PC-3 (cell line): ENCODE data around the gene SEC63. TPM values are rescaled to one million over a fixed set of nuclear protein-coding genes. Genes with fewer than 3 reads are reported as not detected.
"Not testable (repeated sequence)": the region's sequence is repeated elsewhere in the genome, so short reads cannot be mapped to it uniquely, and the experiment has no call there.

ENCODE experiments used
- ATAC-seq: fragments of 200-7000 bp; cut with Tn5 transposase; 2 replicates; pipeline ENCODE4 v1.9.1; 2020; ENCODE audit warnings: mild to moderate bottlenecking, moderate library complexity
- BruUV-seq: library from RNA; stranded (reverse); fragments of 400-500 nt; replicated peaks from 2 replicates; lab custom pipeline; 2021; lab: Mats Ljungman, UMichigan
- CTCF ChIA-PET: fragments of 300-600 bp; sonication (Branson Sonifier 250); formaldehyde crosslinking; loops from one replicate; lab custom pipeline; 2022; ENCODE audit warnings: antibody characterized with exemption; lab: Charles Lee
- POLR2A ChIA-PET: fragments of 300-600 bp; sonication (Branson Sonifier 250); formaldehyde crosslinking; loops from one replicate; lab custom pipeline; 2022; ENCODE audit warnings: antibody characterized with exemption; ENCODE audit not compliant: unreplicated experiment; lab: Charles Lee
- DNase-seq: peaks from one replicate; pipeline ENCODE4 v3.0.0-alpha.2; 2015
- H2AFZ ChIP-seq: fragments of 300-600 bp; sonication (generic); 2 replicates; pipeline ENCODE4 v1.6.0; 2016; ENCODE audit warnings: antibody characterized with exemption, low read length
- H3F3A ChIP-seq: fragments of 300-600 bp; sonication (generic); one replicate; pipeline ENCODE4 v1.6.0; 2017; ENCODE audit warnings: antibody characterized with exemption, low read length, control low read depth, mild to moderate bottlenecking; ENCODE audit not compliant: unreplicated experiment
- H3K27ac ChIP-seq: fragments of 300-600 bp; sonication (generic); 2 replicates; pipeline ENCODE4 v1.5.1; 2016; ENCODE audit warnings: mild to moderate bottlenecking, low read length
- H3K27me3 ChIP-seq: fragments of 300-600 bp; sonication (generic); 2 replicates; pipeline ENCODE4 v1.6.1; 2016; ENCODE audit warnings: low read length, mixed read lengths
- H3K36me3 ChIP-seq: fragments of 300-600 bp; sonication (generic); 2 replicates; pipeline ENCODE4 v1.6.1; 2016; ENCODE audit warnings: low read depth, mixed run types, low read length, mixed read lengths
- H3K4me1 ChIP-seq: fragments of 300-600 bp; sonication (generic); 2 replicates; pipeline ENCODE4 v1.5.1; 2016; ENCODE audit warnings: low read length; ENCODE audit not compliant: insufficient read depth
- H3K4me2 ChIP-seq: fragments of 300-600 bp; sonication (generic); 2 replicates; pipeline ENCODE4 v1.6.0; 2016; ENCODE audit warnings: low read length
- H3K4me3 ChIP-seq: fragments of 300-600 bp; sonication (generic); 2 replicates; pipeline ENCODE4 v1.5.1; 2016; ENCODE audit warnings: mild to moderate bottlenecking, low read length, mixed read lengths
- H3K79me2 ChIP-seq: fragments of 300-600 bp; sonication (generic); 2 replicates; pipeline ENCODE4 v1.6.1; 2017; ENCODE audit warnings: low read length, mixed read lengths
- H3K9ac ChIP-seq: fragments of 300-600 bp; sonication (generic); 2 replicates; pipeline ENCODE4 v1.6.0; 2016; ENCODE audit warnings: mild to moderate bottlenecking, low read length
- H3K9me2 ChIP-seq: fragments of 300-600 bp; sonication (generic); replicated peaks from 2 replicates; pipeline ENCODE4 v1.6.1; 2016; ENCODE audit warnings: mixed run types, low read length, mixed read lengths
- H3K9me3 ChIP-seq: fragments of 300-600 bp; sonication (generic); 2 replicates; pipeline ENCODE4 v1.6.1; 2016; ENCODE audit warnings: low read length, mixed read lengths
- H4K20me1 ChIP-seq: fragments of 300-600 bp; sonication (generic); 2 replicates; pipeline ENCODE4 v1.6.1; 2016; ENCODE audit warnings: low read length, mixed read lengths
- CTCF ChIP-seq: fragments of 300-600 bp; sonication (generic); conservative IDR thresholded peaks from 2 replicates; pipeline ENCODE4 v1.5.1; 2017; ENCODE audit warnings: antibody characterized with exemption, low read depth, mild to moderate bottlenecking, low read length
- EZH2 ChIP-seq: fragments of 300-600 bp; sonication (generic); IDR thresholded peaks from one replicate; pipeline ENCODE4 v1.6.1; 2017; ENCODE audit warnings: antibody characterized with exemption, mild to moderate bottlenecking, low read length; ENCODE audit not compliant: unreplicated experiment
- EZH2phosphoT487 ChIP-seq: fragments of 300-600 bp; sonication (generic); IDR thresholded peaks from 2 replicates; pipeline ENCODE4 v1.6.1; 2018; ENCODE audit warnings: mild to moderate bottlenecking, antibody characterized with exemption, low read length, borderline replicate concordance
- intact Hi-C: fragments of 100-400 bp; cut with micrococcal nuclease; formaldehyde crosslinking; loops from 2 replicates; pipeline ENCODE4 v1.9.0; 2023
- total RNA-seq: library from RNA; depleted of rRNA; stranded (reverse); fragments of >200 nt; gene quantifications from 2 replicates; pipeline ENCODE4 v1.2.3, GENCODE V29; 2014

The SEC63 gene
- total RNA-seq, 1 experiment from 2014 or later, result 12.2 TPM

- intact Hi-C loops, result loop anchor here (10.0 kb wide), 1 partner anchor 61 kb away; no protein-coding TSS in a partner anchor
- H3K9me2 ChIP-seq, result no peaks in the 10 kb centered on the region
- H3K27me3 ChIP-seq, result no peaks in the 10 kb centered on the region
- ATAC-seq (no peak), DNase-seq (no peak)
- no peak for TF ChIP-seq CTCF
- TF ChIP-seq EZH2, result no peak
- TF ChIP-seq EZH2phosphoT487, result no peak
- peak overlapping the region; percentile 92 for H3K4me2 ChIP-seq
- H3K9ac ChIP-seq, result peak overlapping the region; percentile 96; the same call in 1 of the 2 replicates
- no peaks in the 10 kb centered on the region for H3K36me3 ChIP-seq
- ChIA-PET CTCF (no interaction called here), POLR2A (no interaction called here)
- BruUV-seq, result no TSS peak
- no peak overlapping the region for H3K27ac ChIP-seq
- H2AFZ ChIP-seq, result no peak overlapping the region
- no peaks in the 10 kb centered on the region for H3F3A ChIP-seq
- H3K9me3 ChIP-seq, result no peaks in the 10 kb centered on the region
- peaks cover 25% of the 10 kb centered on the region for H3K4me1 ChIP-seq
- peaks cover 64% of the 10 kb centered on the region for H3K79me2 ChIP-seq
- peak overlapping the region; percentile 95 for H3K4me3 ChIP-seq
- peaks cover 24% of the 10 kb centered on the region for H4K20me1 ChIP-seq
These were observed 1.8 kb downstream of the SEC63 start for GRCh38 chr6:107956181-107956580.

GRCh38 chr6:107953858-107954414 is 4.1 kb downstream of the SEC63 start:
- H4K20me1 ChIP-seq, result peaks cover 43% of the 10 kb centered on the region
- intact Hi-C loops, result loop anchor here (10.0 kb wide), 1 partner anchor 59 kb away; no protein-coding TSS in a partner anchor

GRCh38 chr6:107943626-107944439 is 14.2 kb downstream of the SEC63 start:
- Histone ChIP-seq H3K9me3 (no peaks in the 10 kb centered on the region), H3K4me2 (no peak overlapping the region), H3K27ac (no peak overlapping the region), H3K36me3 (no peaks in the 10 kb centered on the region; the same call in 1 of the 2 replicates), H3K9ac (no peak overlapping the region), H3F3A (no peaks in the 10 kb centered on the region), H4K20me1 (peaks cover 29% of the 10 kb centered on the region), H3K79me2 (peaks cover 98% of the 10 kb centered on the region), H2AFZ (no peak overlapping the region), H3K4me1 (no peaks in the 10 kb centered on the region), H3K27me3 (no peaks in the 10 kb centered on the region), H3K9me2 (no peaks in the 10 kb centered on the region), H3K4me3 (no peak overlapping the region)
- no TSS peak for BruUV-seq
- ChIA-PET CTCF (no interaction called here), POLR2A (no interaction called here)
- ATAC-seq, result no peak
- DNase-seq, result no peak
- intact Hi-C loops, result no loop called here
- TF ChIP-seq EZH2phosphoT487, result no peak
- TF ChIP-seq CTCF, result no peak
- TF ChIP-seq EZH2, result no peak

More at GRCh38 chr6:107953858-107954414, 4.1 kb downstream of the SEC63 start:
- ATAC-seq, H3K9ac ChIP-seq, BruUV-seq, CTCF ChIA-PET, H3K27ac ChIP-seq, H3K36me3 ChIP-seq, H3K9me2 ChIP-seq, H2AFZ ChIP-seq, DNase-seq, H3K27me3 ChIP-seq, POLR2A ChIA-PET, H3K9me3 ChIP-seq, H3F3A ChIP-seq: not testable (repeated sequence)
- Histone ChIP-seq H3K4me1 (peaks cover 25% of the 10 kb centered on the region), H3K4me2 (peak overlapping the region; percentile 76; the same call in 1 of the 2 replicates), H3K79me2 (peaks cover 85% of the 10 kb centered on the region), H3K4me3 (0 out of 2 replicates have a peak overlapping the region, but pooled peaks have one; percentile 32)
